ENCODE results near the gene ZGLP1. TPM values are rescaled to one million over a fixed set of nuclear protein-coding genes. Genes with fewer than 3 reads are reported as not detected.

ZGLP1 gene
- total and polyA plus RNA-seq, 9 donors = 1.9 to 5.6 (median 3.8) TPM

GRCh38 chr19:10277795-10278589 is 31.6 kb downstream of the ZGLP1 start:
- peaks cover 11% of the 10 kb centered on the region for H3K27me3 ChIP-seq (ENCODE audit: control insufficient read depth, insufficient read depth, low read length)
- WGBS (ENCODE audit: insufficient coverage) = 83% methylated on average over 7 of the region's 9 CpGs
- no peak overlapping the region for H3K27ac ChIP-seq (ENCODE audit: low read length)
- no peak for DNase-seq
- H3K4me3 ChIP-seq (ENCODE audit: low read length) = no peak overlapping the region
- no peaks in the 10 kb centered on the region for H3K9me3 ChIP-seq (replicated peaks; ENCODE audit: control insufficient read depth, low read depth, low read length)
- no peaks in the 10 kb centered on the region for H3K36me3 ChIP-seq (ENCODE audit: control insufficient read depth, insufficient read depth, low read length)
- no peaks in the 10 kb centered on the region for H3K4me1 ChIP-seq (ENCODE audit: control insufficient read depth, insufficient read depth, low read length)

GRCh38 chr19:10274589-10274988 is 35.0 kb downstream of the ZGLP1 start:
- Histone ChIP-seq H3K27me3 (ENCODE audit: control insufficient read depth, insufficient read depth, low read length) (peaks cover 41% of the 10 kb centered on the region), H3K4me3 (ENCODE audit: low read length) (no peak overlapping the region), H3K36me3 (ENCODE audit: control insufficient read depth, insufficient read depth, low read length) (no peaks in the 10 kb centered on the region), H3K27ac (ENCODE audit: low read length) (no peak overlapping the region), H3K9me3 (replicated peaks; ENCODE audit: control insufficient read depth, low read depth, low read length) (no peaks in the 10 kb centered on the region), H3K4me1 (ENCODE audit: control insufficient read depth, insufficient read depth, low read length) (peaks cover 16% of the 10 kb centered on the region)
- DNase-seq = no peak
- 79% methylated on average over 9 of the region's 10 CpGs for WGBS (ENCODE audit: insufficient coverage)

- DNase-seq = peak; percentile 46
- H3K36me3 ChIP-seq (ENCODE audit: control insufficient read depth, insufficient read depth, low read length) = no peaks in the 10 kb centered on the region
- H3K4me3 ChIP-seq (ENCODE audit: low read length) = peak overlapping the region; percentile 47
- peaks cover 48% of the 10 kb centered on the region for H3K27me3 ChIP-seq (ENCODE audit: control insufficient read depth, insufficient read depth, low read length)
- no peaks in the 10 kb centered on the region for H3K9me3 ChIP-seq (replicated peaks; ENCODE audit: control insufficient read depth, low read depth, low read length)
- H3K27ac ChIP-seq (ENCODE audit: low read length) = peak overlapping the region; percentile 29
- peaks cover 24% of the 10 kb centered on the region for H3K4me1 ChIP-seq (ENCODE audit: control insufficient read depth, insufficient read depth, low read length)
- WGBS (ENCODE audit: insufficient coverage) = 33% methylated on average over 2 of the region's 12 CpGs
These were observed 38.0 kb downstream of the ZGLP1 start for GRCh38 chr19:10271543-10272086.

- Histone ChIP-seq H3K4me3 (ENCODE audit: low read length) (peak within 1 kb of the TSS; percentile 47), H3K27me3 (ENCODE audit: control insufficient read depth, insufficient read depth, low read length) (peaks cover 48% of the 10 kb centered on the region), H3K27ac (ENCODE audit: low read length) (peak within 1 kb of the TSS; percentile 89), H3K4me1 (ENCODE audit: control insufficient read depth, insufficient read depth, low read length) (peaks cover 24% of the 10 kb centered on the region), H3K9me3 (replicated peaks; ENCODE audit: control insufficient read depth, low read depth, low read length) (no peaks in the 10 kb centered on the region), H3K36me3 (ENCODE audit: control insufficient read depth, insufficient read depth, low read length) (no peaks in the 10 kb centered on the region)
- DNase-seq = peak; percentile 85
- WGBS (ENCODE audit: insufficient coverage) = 2% methylated on average over 46 of the region's 51 CpGs
These were observed 38.8 kb downstream of the ZGLP1 start, which contains the start of gene ICAM1 for GRCh38 chr19:10270616-10271394. TSS of gene ICAM1 (plus strand) at chr19:10271120. CDS start at chr19:10271160, 40 bp downstream.

GRCh38 chr19:10270180-10270615 is 39.4 kb downstream of the ZGLP1 start:
- DNase-seq = peak; percentile 71
- peaks cover 48% of the 10 kb centered on the region for H3K27me3 ChIP-seq (ENCODE audit: control insufficient read depth, insufficient read depth, low read length)
- H3K4me1 ChIP-seq (ENCODE audit: control insufficient read depth, insufficient read depth, low read length) = peaks cover 24% of the 10 kb centered on the region
- H3K4me3 ChIP-seq (ENCODE audit: low read length) = peak overlapping the region; percentile 47
- no peaks in the 10 kb centered on the region for H3K36me3 ChIP-seq (ENCODE audit: control insufficient read depth, insufficient read depth, low read length)
- peak overlapping the region; percentile 89 for H3K27ac ChIP-seq (ENCODE audit: low read length)
- H3K9me3 ChIP-seq (replicated peaks; ENCODE audit: control insufficient read depth, low read depth, low read length) = no peaks in the 10 kb centered on the region
- WGBS (ENCODE audit: insufficient coverage) = 2% methylated on average over 33 of the region's 37 CpGs

- Histone ChIP-seq H3K4me1 (ENCODE audit: control insufficient read depth, insufficient read depth, low read length) (peaks cover 24% of the 10 kb centered on the region), H3K27me3 (ENCODE audit: control insufficient read depth, insufficient read depth, low read length) (peaks cover 43% of the 10 kb centered on the region)
- DNase-seq = peak; percentile 82
These were observed 40.1 kb downstream of the ZGLP1 start for GRCh38 chr19:10269333-10270179.

GRCh38 chr19:10268071-10268470 is 41.5 kb downstream of the ZGLP1 start:
- no peak for DNase-seq
- peak overlapping the region; percentile 89 for H3K27ac ChIP-seq (ENCODE audit: low read length)
- no peak overlapping the region for H3K4me3 ChIP-seq (ENCODE audit: low read length)
- H3K27me3 ChIP-seq (ENCODE audit: control insufficient read depth, insufficient read depth, low read length) = peaks cover 41% of the 10 kb centered on the region
- 61% methylated on average over 6 of the region's 6 CpGs for WGBS (ENCODE audit: insufficient coverage)
- no peaks in the 10 kb centered on the region for H3K36me3 ChIP-seq (ENCODE audit: control insufficient read depth, insufficient read depth, low read length)
- peaks cover 24% of the 10 kb centered on the region for H3K4me1 ChIP-seq (ENCODE audit: control insufficient read depth, insufficient read depth, low read length)
- no peaks in the 10 kb centered on the region for H3K9me3 ChIP-seq (replicated peaks; ENCODE audit: control insufficient read depth, low read depth, low read length)

More at GRCh38 chr19:10269333-10270179, 40.1 kb downstream of the ZGLP1 start:
- H3K36me3 ChIP-seq (ENCODE audit: control insufficient read depth, insufficient read depth, low read length) = no peaks in the 10 kb centered on the region
- WGBS (ENCODE audit: insufficient coverage) = 5% methylated on average over 59 of the region's 59 CpGs
- H3K9me3 ChIP-seq (replicated peaks; ENCODE audit: control insufficient read depth, low read depth, low read length) = no peaks in the 10 kb centered on the region
- peak overlapping the region; percentile 89 for H3K27ac ChIP-seq (ENCODE audit: low read length)
- H3K4me3 ChIP-seq (ENCODE audit: low read length) = peak overlapping the region; percentile 47

- H3K4me3 ChIP-seq (ENCODE audit: low read length) = no peak overlapping the region
- 72% methylated on average over 2 of the region's 7 CpGs for WGBS (ENCODE audit: insufficient coverage)
- no peaks in the 10 kb centered on the region for H3K36me3 ChIP-seq (ENCODE audit: control insufficient read depth, insufficient read depth, low read length)
- H3K9me3 ChIP-seq (replicated peaks; ENCODE audit: control insufficient read depth, low read depth, low read length) = no peaks in the 10 kb centered on the region
- peaks cover 28% of the 10 kb centered on the region for H3K27me3 ChIP-seq (ENCODE audit: control insufficient read depth, insufficient read depth, low read length)
- no peak overlapping the region for H3K27ac ChIP-seq (ENCODE audit: low read length)
- DNase-seq = no peak
- H3K4me1 ChIP-seq (ENCODE audit: control insufficient read depth, insufficient read depth, low read length) = peaks cover 24% of the 10 kb centered on the region
These were observed 42.9 kb downstream of the ZGLP1 start for GRCh38 chr19:10266706-10267105.

GRCh38 chr19:10262771-10263170 is 46.8 kb downstream of the ZGLP1 start:
- WGBS (ENCODE audit: insufficient coverage) = 40% methylated on average over 1 of the region's 7 CpGs
- DNase-seq = no peak
- Histone ChIP-seq H3K9me3 (replicated peaks; ENCODE audit: control insufficient read depth, low read depth, low read length) (no peaks in the 10 kb centered on the region), H3K36me3 (ENCODE audit: control insufficient read depth, insufficient read depth, low read length) (peaks cover 21% of the 10 kb centered on the region), H3K27me3 (ENCODE audit: control insufficient read depth, insufficient read depth, low read length) (no peaks in the 10 kb centered on the region), H3K27ac (ENCODE audit: low read length) (no peak overlapping the region), H3K4me1 (ENCODE audit: control insufficient read depth, insufficient read depth, low read length) (peaks cover 2% of the 10 kb centered on the region), H3K4me3 (ENCODE audit: low read length) (no peak overlapping the region)
